Fibroblast of skin of right biceps (primary cell): Measurements from ENCODE around the gene SLC25A10.

Experiments
- DNase-seq: peaks from one replicate; pipeline ENCODE4 v3.0.0-alpha.2; 2013

Gene SLC25A10

GRCh38 chr17:81706757-81707624 is 5.1 kb upstream of the SLC25A10 start:
- no peak for DNase-seq

GRCh38 chr17:81707725-81708646 is 4.1 kb upstream of the SLC25A10 start:
- DNase-seq, result no peak

- no peak for DNase-seq
These were observed 3.3 kb upstream of the SLC25A10 start for GRCh38 chr17:81708739-81709185.

- no peak for DNase-seq
These were observed 1.4 kb upstream of the SLC25A10 start for GRCh38 chr17:81710514-81711308.

- DNase-seq, result no peak
These were observed 452 bp downstream of the SLC25A10 start for GRCh38 chr17:81712468-81713003.

GRCh38 chr17:81713004-81713555 is 996 bp downstream of the SLC25A10 start:
- no peak for DNase-seq

GRCh38 chr17:81713556-81714411 is 1.7 kb downstream of the SLC25A10 start:
- no peak for DNase-seq

GRCh38 chr17:81714412-81715106 is 2.5 kb downstream of the SLC25A10 start:
- no peak for DNase-seq

GRCh38 chr17:81715107-81715871 is 3.2 kb downstream of the SLC25A10 start:
- no peak for DNase-seq

GRCh38 chr17:81715872-81716673 is 4.0 kb downstream of the SLC25A10 start:
- no peak for DNase-seq

GRCh38 chr17:81716674-81716996 is 4.6 kb downstream of the SLC25A10 start:
- DNase-seq, result no peak

GRCh38 chr17:81717049-81717765 is 5.1 kb downstream of the SLC25A10 start:
- no peak for DNase-seq

- DNase-seq, result no peak
These were observed 5.6 kb downstream of the SLC25A10 start for GRCh38 chr17:81717766-81718089.

- no peak for DNase-seq
These were observed 7.6 kb downstream of the SLC25A10 start for GRCh38 chr17:81719410-81720266.

GRCh38 chr17:81720267-81721071 is 8.4 kb downstream of the SLC25A10 start:
- no peak for DNase-seq
